Endothelial cell of umbilical vein (primary cell): ENCODE results near the gene KASH5. TPM values are rescaled to one million over a fixed set of nuclear protein-coding genes. Genes with fewer than 3 reads are reported as not detected.

Experiments
- BruUV-seq: library from RNA; stranded (reverse); fragments of 400-500 nt; replicated peaks from 2 replicates; lab custom pipeline; 2021; lab: Mats Ljungman, UMichigan
- CTCF ChIA-PET: fragments of 300-600, 350-600 bp; sonication (Branson Sonifier 250); formaldehyde crosslinking; loops from one replicate; lab custom pipeline; 2021; ENCODE audit warnings: antibody characterized with exemption, inconsistent platforms; lab: Charles Lee
- POLR2A ChIA-PET: fragments of 300-600, 350-600 bp; sonication (Branson Sonifier 250); formaldehyde crosslinking; loops from one replicate; lab custom pipeline; 2021; ENCODE audit warnings: antibody characterized with exemption, inconsistent platforms; lab: Charles Lee
- DNase-seq: peaks from one replicate; pipeline ENCODE4 v3.0.0-alpha.2; 2011; ENCODE audit warnings: low read depth, low spot score
- FAIRE-seq: peaks from 2 replicates; lab custom pipeline; 2011; peaks lifted over from hg19 to GRCh38; lab: Jason Lieb, UNC
- H2AFZ ChIP-seq: 2 replicates; pipeline ENCODE4 v1.6.0; 2012; ENCODE audit warnings: low read depth, low read length, control low read depth, inconsistent platforms
- H3K27ac ChIP-seq: 2 replicates; pipeline ENCODE4 v1.5.1; 2011; ENCODE audit warnings: low read depth, mild to moderate bottlenecking, control low read depth, low read length, moderate library complexity; ENCODE audit not compliant: insufficient read depth
- H3K27me3 ChIP-seq, 2 experiments: 2 replicates each; pipeline versions ENCODE4 v1.6.0 to v1.6.1; 2011; ENCODE audit warnings: low read length in 2 of 2, mixed read lengths in 1 of 2; ENCODE audit not compliant: control insufficient read depth in 2 of 2, insufficient read depth in 2 of 2
- H3K36me3 ChIP-seq, 2 experiments: 2 replicates in 1 of 2; 3 replicates in 1 of 2; pipeline ENCODE4 v1.5.1; 2011; ENCODE audit warnings: low read length in 2 of 2, mild to moderate bottlenecking in 1 of 2, moderate library complexity in 1 of 2; ENCODE audit not compliant: control insufficient read depth in 2 of 2, insufficient read depth in 2 of 2; ENCODE audit errors: extremely low read depth in 1 of 2
- H3K4me1 ChIP-seq: 3 replicates; pipeline ENCODE4 v1.5.1; 2011; ENCODE audit warnings: mild to moderate bottlenecking, low read length; ENCODE audit not compliant: control insufficient read depth, insufficient read depth; ENCODE audit errors: extremely low read depth
- H3K4me2 ChIP-seq: 2 replicates; pipeline ENCODE4 v1.6.1; 2011; ENCODE audit warnings: low read length, control low read depth, mixed read lengths; ENCODE audit not compliant: insufficient read depth
- H3K4me3 ChIP-seq, 3 experiments: fragments of 200-600 bp in 1 of 3; sonication (generic), shearing (Covaris generic) in 1 of 3; replicated peaks in 1 of 3; 2 replicates each; pipeline ENCODE4 v1.5.1; 2011 to 2016; ENCODE audit warnings: control low read depth in 3 of 3, low read length in 3 of 3, mild to moderate bottlenecking in 2 of 3, inconsistent platforms in 1 of 3, low read depth in 1 of 3, moderate library complexity in 1 of 3; ENCODE audit not compliant: insufficient read depth in 1 of 3
- H3K79me2 ChIP-seq: 2 replicates; pipeline ENCODE4 v1.6.0; 2012; ENCODE audit warnings: low read length, inconsistent platforms; ENCODE audit not compliant: control insufficient read depth, insufficient read depth
- H3K9ac ChIP-seq: replicated peaks from 2 replicates; pipeline ENCODE3; 2011; ENCODE audit warnings: low read length, control low read depth; ENCODE audit not compliant: insufficient read depth; ENCODE audit errors: extremely low read depth
- H3K9me1 ChIP-seq: replicated peaks from 3 replicates; pipeline ENCODE4 v1.6.0; 2011; ENCODE audit warnings: mild to moderate bottlenecking, low read length; ENCODE audit not compliant: control insufficient read depth, insufficient read depth; ENCODE audit errors: extremely low read depth
- H3K9me3 ChIP-seq: replicated peaks from 2 replicates; pipeline ENCODE4 v1.5.1; 2012; ENCODE audit warnings: low read length, inconsistent platforms; ENCODE audit not compliant: control insufficient read depth, insufficient read depth
- H4K20me1 ChIP-seq: replicated peaks from 2 replicates; pipeline ENCODE3; 2011; ENCODE audit warnings: mild to moderate bottlenecking, low read length; ENCODE audit not compliant: control insufficient read depth, insufficient read depth; ENCODE audit errors: extremely low read depth
- CTCF ChIP-seq, 2 donors: IDR thresholded peaks; 1 replicate in 1 of 2; 2 replicates in 1 of 2; pipeline ENCODE4 v1.5.1; 2011; ENCODE audit warnings: low read length in 2 of 2, mild to moderate bottlenecking in 2 of 2, moderate library complexity in 2 of 2, control low read depth in 1 of 2, inconsistent platforms in 1 of 2, low read depth in 1 of 2; ENCODE audit not compliant: insufficient read depth in 1 of 2; ENCODE audit errors: extremely low read depth in 1 of 2
- EZH2 ChIP-seq: IDR thresholded peaks from 2 replicates; pipeline ENCODE4 v1.6.1; 2012; ENCODE audit warnings: borderline replicate concordance, low read depth, mild to moderate bottlenecking, moderate library complexity, low read length, inconsistent platforms; ENCODE audit not compliant: severe bottlenecking
- FOS ChIP-seq: IDR thresholded peaks from 2 replicates; pipeline ENCODE4 v1.6.1; 2011; ENCODE audit warnings: mild to moderate bottlenecking, low read length, moderate library complexity, borderline replicate concordance; ENCODE audit not compliant: insufficient read depth
- GATA2 ChIP-seq: IDR thresholded peaks from 2 replicates; pipeline ENCODE4 v1.7.0; 2011; ENCODE audit warnings: low read depth, mild to moderate bottlenecking, moderate library complexity, mixed read lengths, low read length; ENCODE audit not compliant: insufficient read length, insufficient read depth
- JUN ChIP-seq: IDR thresholded peaks from 2 replicates; pipeline ENCODE4 v1.6.1; 2011; ENCODE audit warnings: borderline replicate concordance, low read depth; ENCODE audit not compliant: insufficient read length, insufficient read depth
- MAX ChIP-seq: IDR thresholded peaks from 2 replicates; pipeline ENCODE4 v1.6.1; 2011; ENCODE audit not compliant: insufficient read depth, insufficient read length
- MYC ChIP-seq: IDR thresholded peaks from one replicate; pipeline ENCODE4 v1.6.1; 2011; ENCODE audit warnings: mild to moderate bottlenecking, low read depth, low read length
- POLR2A ChIP-seq: IDR thresholded peaks from 2 replicates; pipeline ENCODE4 v1.6.1; 2012; ENCODE audit warnings: low read depth, mild to moderate bottlenecking, control low read depth, low read length
- POLR2AphosphoS5 ChIP-seq: IDR thresholded peaks from 2 replicates; pipeline ENCODE4 v1.6.1; 2012; ENCODE audit warnings: low read depth, mild to moderate bottlenecking, control low read depth, low read length, moderate library complexity; ENCODE audit not compliant: insufficient read depth
- dilution Hi-C: fragments of 300-500 bp; cut with MboI; formaldehyde crosslinking; loops from one replicate; pipeline ENCODE4 v1.15.0; 2019; ENCODE audit warnings: low sequenced_read_pairs; ENCODE audit not compliant: extremely low pct_ligation_motif_present
- intact Hi-C: fragments of 100-400 bp; cut with micrococcal nuclease; formaldehyde crosslinking; loops from one replicate; pipeline ENCODE4 v1.10.0; 2022
- polyA plus RNA-seq, 4 experiments: library from polyadenylated mRNA; depleted of rRNA in 3 of 4; stranded (reverse) in 3 of 4; unstranded in 1 of 4; fragments of >200 nt; gene quantifications; 2 replicates each; pipeline versions ENCODE4 v1.2.1 to v1.2.3, GENCODE V29; 2011 to 2012; ENCODE audit warnings: missing spikeins in 1 of 4
- total RNA-seq: library from RNA; stranded (reverse); gene quantifications from 2 replicates; pipeline ENCODE4 v1.2.3, GENCODE V29; 2021

The KASH5 gene
- total and polyA plus RNA-seq, 2 donors (not counting 3 experiments of a cell fraction or from before 2014, with no cell fraction given), result 0.03 TPM; not detected in 1

GRCh38 chr19:49458567-49458903, 70.5 kb downstream of the KASH5 start:
- ChIA-PET CTCF (no interaction called here), POLR2A (no interaction called here)
- Histone ChIP-seq H3K27me3 (no peaks in the 10 kb centered on the region), H3K9ac (no peak overlapping the region), H2AFZ (no peak overlapping the region), H3K9me1 (no peaks in the 10 kb centered on the region), H3K4me3 (no peak overlapping the region), H3K27ac (no peak overlapping the region), H3K79me2 (peaks cover 2% of the 10 kb centered on the region), H4K20me1 (no peaks in the 10 kb centered on the region), H3K4me2 (no peak overlapping the region), H3K36me3 (no peaks in the 10 kb centered on the region), H3K9me3 (no peaks in the 10 kb centered on the region), H3K4me1 (peaks cover 6% of the 10 kb centered on the region)
- BruUV-seq, result no TSS peak
- dilution Hi-C loops, result no loop called here
- FAIRE-seq (no peak), DNase-seq (no peak)
- intact Hi-C loops, result no loop called here
- TF ChIP-seq FOS, result no peak
- no peak for TF ChIP-seq GATA2
- no peak for TF ChIP-seq EZH2
- TF ChIP-seq POLR2AphosphoS5, result no peak
- no peak for TF ChIP-seq CTCF (IDR thresholded peaks at IDR 0.05; ENCODE audit: extremely low read depth in 1 of 2, insufficient read depth in 1 of 2, low read depth in 1 of 2, low read length in 2 of 2)
- no peak for TF ChIP-seq MAX
- TF ChIP-seq MYC, result no peak
- TF ChIP-seq JUN, result no peak
- TF ChIP-seq POLR2A, result no peak
